Psoas muscle (tissue), 8 donors: ENCODE results near the gene OGFOD3. TPM values are rescaled to one million over a fixed set of nuclear protein-coding genes. Genes with fewer than 3 reads are reported as not detected.

Experiments used
- ATAC-seq, 4 donors: fragments of 200-7000 bp; cut with Tn5 transposase; one replicate each; pipeline ENCODE4 v1.9.1; 2020; ENCODE audit warnings: moderate library complexity in 3 of 4, mild to moderate bottlenecking in 2 of 4
- DNase-seq, 2 donors: peaks; one replicate each; pipeline ENCODE4 v3.0.0-alpha.2; 2020
- H3K27ac ChIP-seq: fragments of 200-600 bp; one replicate; pipeline ENCODE4 v1.8.0; 2022
- H3K27me3 ChIP-seq, 3 donors: fragments of 200-600 bp in 1 of 3; one replicate each; pipeline versions ENCODE4 v1.6.1 to v1.8.0; 2013 to 2022; ENCODE audit warnings: low read length in 2 of 3, mild to moderate bottlenecking in 2 of 3, moderate library complexity in 1 of 3; ENCODE audit not compliant: insufficient read depth in 3 of 3
- H3K36me3 ChIP-seq, 2 donors: fragments of 200-600 bp in 1 of 2; one replicate each; pipeline versions ENCODE4 v1.6.1 to v1.8.0; 2013 to 2022; ENCODE audit warnings: low read depth in 1 of 2, mild to moderate bottlenecking in 1 of 2, moderate library complexity in 1 of 2; ENCODE audit not compliant: insufficient read depth in 1 of 2
- H3K4me1 ChIP-seq: fragments of 200-600 bp; one replicate; pipeline ENCODE4 v1.8.0; 2022
- H3K4me3 ChIP-seq: fragments of 200-600 bp; one replicate; pipeline ENCODE4 v1.8.0; 2022; ENCODE audit warnings: mild to moderate bottlenecking
- H3K9me3 ChIP-seq: fragments of 200-600 bp; one replicate; pipeline ENCODE4 v1.8.0; 2022
- CTCF ChIP-seq: fragments of 200-600 bp; IDR thresholded peaks from one replicate; pipeline ENCODE4 v1.8.0; 2022; ENCODE audit warnings: antibody characterized with exemption
- WGBS, 3 donors: extraction: QIAGEN DNeasy Blood & Tissue Kit; methylation state at CpG; one replicate each; pipeline versions ENCODE4 v1.1.6 to v1.1.7; 2013; 5-methylcytosine and 5-hydroxymethylcytosine counted together
- intact Hi-C, 2 donors: fragments of 100-400 bp; cut with DNase I; formaldehyde crosslinking; loops; one replicate each; pipeline versions ENCODE4 v1.11.0 to v1.14.2; 2022
- polyA plus RNA-seq, 3 donors: library from polyadenylated mRNA; stranded (reverse); fragments of 200-250 nt; gene quantifications; one replicate each; pipeline ENCODE4 v1.2.3, GENCODE V29; 2013
- total RNA-seq, 4 donors: library from RNA; stranded (reverse); fragmentation: NEBNext Ultra II Directional in 2 of 4; extraction: Animal tissue kit (Norgen Biotek cat#: 25700) in 2 of 4; gene quantifications; one replicate each; pipeline versions ENCODE4 v1.2.1 to v1.2.4, GENCODE V29; 2021 to 2023
- donor health status: healthy with polysubstance abuse.
- donor health status: DM: no; HTN: no; CAD: no; lungs with moderate emphysema.
- donor health status: Bipolar disorder and iron deficiency.
- donor health status: healthy.
- donor health status: DM: yes; HTN: yes; CAD: no.
- donor health status: DM: no; HTN: no; CAD: no.
- donor health status: DM: no; HTN: no; CAD: no.
- donor health status: DM: yes; HTN: yes; CAD: no.

OGFOD3 gene
- total and polyA plus RNA-seq, 7 donors, result 15.5 to 30.4 (median 26.9) TPM

- Histone ChIP-seq H3K27me3 (peaks cover 0 to 73% (median 24%) of the 10 kb centered on the region in 3 donors), H3K36me3 (no peaks in the 10 kb centered on the region), H3K4me1 (peaks cover 12% of the 10 kb centered on the region), H3K9me3 (no peaks in the 10 kb centered on the region), H3K27ac (no peak overlapping the region), H3K4me3 (peak overlapping the region; percentile 62)
- 28 to 48% (median 29%) methylated on average over 29 to 41 of the region's 41 CpGs for WGBS, 3 donors
- TF ChIP-seq CTCF, result no peak
- DNase-seq (peak in 1 of 2 donors; percentile 48), ATAC-seq (peak; percentile 16 to 50 (median 32))
- intact Hi-C loops, result no loop called here
Measured at GRCh38 chr17:82372249-82373071, 45.9 kb downstream of the OGFOD3 start.

GRCh38 chr17:82371333-82372248 lies 46.8 kb downstream of the OGFOD3 start, which contains the start of gene UTS2R:
UTS2R (plus strand) TSS chr17:82371765; CDS start chr17:82374325, 2,560 bp downstream.
- no peak within 1 kb of the TSS for H3K27ac ChIP-seq
- H3K4me3 ChIP-seq, result peak within 1 kb of the TSS; percentile 62
- intact Hi-C loops, result no loop called here
- no peak for TF ChIP-seq CTCF
- H3K27me3 ChIP-seq, result peaks cover 0 to 73% (median 24%) of the 10 kb centered on the region in 3 donors
- H3K9me3 ChIP-seq, result no peaks in the 10 kb centered on the region
- H3K4me1 ChIP-seq, result peaks cover 12% of the 10 kb centered on the region
- peak; percentile 39 to 75 (median 72) for ATAC-seq
- DNase-seq, result peak in 1 of 2 donors; percentile 54
- no peaks in the 10 kb centered on the region for H3K36me3 ChIP-seq
- 0 to 2% (median 2%) methylated on average over 70 to 109 of the region's 109 CpGs for WGBS, 3 donors

GRCh38 chr17:82370471-82371332 lies 47.7 kb downstream of the OGFOD3 start:
- H3K36me3 ChIP-seq, result no peaks in the 10 kb centered on the region
- H3K9me3 ChIP-seq, result no peaks in the 10 kb centered on the region
- peak overlapping the region; percentile 62 for H3K4me3 ChIP-seq
- ATAC-seq (peak in 3 of 4 donors; percentile 20 to 34 (median 28)), DNase-seq (peak in 1 of 2 donors; percentile 52)
- WGBS, 3 donors, result 11 to 15% (median 12%) methylated on average over 35 to 38 of the region's 38 CpGs
- no peak for TF ChIP-seq CTCF
- peaks cover 0 to 65% (median 26%) of the 10 kb centered on the region in 3 donors for H3K27me3 ChIP-seq
- H3K4me1 ChIP-seq, result peaks cover 12% of the 10 kb centered on the region
- intact Hi-C loops, result no loop called here
- H3K27ac ChIP-seq, result no peak overlapping the region

- Histone ChIP-seq H3K4me1 (peaks cover 12% of the 10 kb centered on the region), H3K9me3 (no peaks in the 10 kb centered on the region), H3K4me3 (no peak overlapping the region), H3K27ac (no peak overlapping the region), H3K36me3 (no peaks in the 10 kb centered on the region), H3K27me3 (peaks cover 0 to 51% (median 19%) of the 10 kb centered on the region in 3 donors)
- DNase-seq (no peak), ATAC-seq (no peak)
- intact Hi-C loops, result no loop called here
- no peak for TF ChIP-seq CTCF
- WGBS, 3 donors, result 95 to 97% (median 96%) methylated on average over 6 of the region's 7 CpGs
Measured at GRCh38 chr17:82369211-82369610, 49.2 kb downstream of the OGFOD3 start.
